Stimulated activated CD8-positive, alpha-beta memory T cell treated with anti-CD3 and anti-CD28 coated beads, Interleukin-4, amount 100 ng/mL, for 48 hours (primary cell): ENCODE measurements around the gene TMOD4.

Experiments used
- DNase-seq: peaks from one replicate; pipeline ENCODE4 v3.0.0-alpha.2; 2020

Gene TMOD4

DNA sequence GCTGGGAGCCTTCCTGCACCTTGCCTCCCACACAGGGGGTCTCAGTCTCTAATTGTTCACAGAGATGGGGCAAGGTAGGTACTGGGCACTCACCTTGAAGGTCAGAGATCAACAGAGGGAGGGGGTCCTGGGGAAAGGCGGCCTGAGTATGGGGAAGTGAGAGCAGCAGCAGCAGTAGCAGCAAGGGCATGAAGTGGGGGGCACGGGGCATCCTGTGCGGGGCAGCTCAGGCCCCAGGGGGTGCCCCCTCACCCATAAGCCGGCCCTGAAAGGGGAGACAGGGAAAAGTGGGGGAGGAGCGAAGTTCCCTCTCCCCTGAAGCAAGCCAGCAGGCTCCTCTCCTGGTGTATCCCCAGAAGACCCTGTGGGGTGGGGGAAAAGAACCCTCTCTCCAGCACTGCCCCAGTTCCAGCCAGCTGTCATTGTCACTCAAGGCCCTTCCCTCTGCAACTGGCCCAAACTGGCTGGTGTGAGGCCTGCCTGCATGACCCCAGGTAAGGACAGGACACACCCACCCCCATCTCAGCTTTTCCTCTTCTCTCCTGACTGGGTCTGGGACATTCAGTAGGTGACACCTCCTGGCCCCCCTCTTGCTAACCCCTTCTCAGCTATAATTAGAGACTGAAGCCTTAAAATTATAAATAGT is 33.2 kb downstream of the TMOD4 start:
- DNase-seq: no peak

DNA sequence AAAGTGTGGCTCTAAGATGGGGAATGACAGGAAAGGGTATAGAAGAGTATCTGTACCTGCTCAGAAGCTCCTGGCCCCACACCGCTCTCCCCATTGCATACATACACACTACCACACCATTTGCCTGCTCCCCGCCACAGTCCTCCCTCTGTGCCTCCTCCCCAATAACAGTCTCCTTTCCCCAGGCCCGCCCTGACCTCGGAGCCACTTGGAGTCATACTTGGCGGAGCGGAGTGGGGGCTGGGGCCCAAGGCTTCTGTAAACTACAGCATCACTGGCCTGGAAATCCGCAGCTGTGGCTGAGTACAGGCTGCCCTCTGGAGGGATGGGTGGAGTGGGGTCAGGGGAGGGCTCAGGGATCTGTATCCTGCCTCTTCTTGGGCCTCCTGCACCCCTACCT is 38.0 kb downstream of the TMOD4 start:
- DNase-seq: no peak

DNA sequence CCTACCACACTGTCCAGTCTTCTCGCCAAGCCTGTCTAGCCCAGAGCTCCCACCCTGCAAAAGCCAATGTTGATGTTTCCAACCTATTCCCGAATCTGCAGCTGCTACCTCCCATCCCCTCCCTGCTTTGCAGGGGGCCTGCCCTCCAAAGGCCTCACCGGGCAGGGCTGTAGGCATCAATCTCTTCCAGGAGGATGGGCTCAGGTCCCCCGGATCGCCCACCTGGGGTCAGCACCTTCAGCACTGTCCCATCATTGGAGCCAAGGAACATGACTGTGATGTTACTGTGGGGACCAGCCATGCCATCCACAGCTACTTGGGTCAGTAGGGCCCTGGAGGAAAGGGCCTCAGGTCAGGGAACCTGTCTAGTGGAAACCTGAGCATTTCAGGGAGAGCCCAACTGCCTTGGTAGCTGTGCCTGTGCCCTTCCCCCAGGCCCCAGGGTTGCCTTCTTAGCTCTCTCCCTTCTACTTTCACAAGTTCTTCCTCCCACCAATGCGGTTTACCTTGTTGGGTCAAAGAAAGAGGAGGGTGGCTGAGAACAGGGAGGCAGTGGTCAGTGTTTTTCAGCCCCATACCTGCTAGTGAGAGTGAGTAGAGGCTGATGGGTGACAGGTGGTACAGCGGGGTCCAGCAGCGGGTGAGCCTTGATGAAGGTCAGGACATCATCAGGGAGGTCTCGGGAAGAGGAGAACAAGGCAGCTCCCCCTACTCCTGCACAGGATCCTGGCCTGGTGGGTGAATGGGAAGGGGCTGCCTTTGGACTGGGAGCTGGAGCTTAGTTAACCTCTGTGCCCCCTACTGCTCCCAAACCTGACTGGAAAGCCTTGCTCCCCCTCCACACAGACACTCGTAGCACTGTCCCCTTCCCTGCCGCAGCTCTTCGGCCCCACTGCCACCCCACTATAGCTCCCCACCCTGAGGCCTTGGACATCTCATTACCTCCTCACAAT is 40.1 kb downstream of the TMOD4 start:
- DNase-seq: no peak

DNA sequence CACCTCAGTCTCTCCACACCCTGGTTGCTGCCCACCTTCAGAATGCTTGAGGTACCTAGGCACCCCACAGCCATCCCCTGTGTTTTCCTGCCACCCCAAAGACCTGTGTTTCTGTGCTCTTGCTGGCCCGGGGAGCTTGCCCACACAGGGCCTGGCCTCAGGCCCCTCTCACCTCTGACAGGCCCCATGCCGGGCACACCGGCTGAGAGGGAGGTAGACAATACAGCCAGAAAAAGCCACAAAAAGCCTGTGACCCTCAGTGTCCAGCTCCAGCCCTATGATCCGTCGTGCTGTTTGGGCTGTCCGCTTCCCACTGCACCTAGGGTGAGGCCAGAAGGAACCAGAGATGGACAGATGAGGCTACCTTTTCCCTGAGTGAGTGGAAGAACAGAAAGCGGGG is 40.8 kb downstream of the TMOD4 start:
- no peak for DNase-seq

DNA sequence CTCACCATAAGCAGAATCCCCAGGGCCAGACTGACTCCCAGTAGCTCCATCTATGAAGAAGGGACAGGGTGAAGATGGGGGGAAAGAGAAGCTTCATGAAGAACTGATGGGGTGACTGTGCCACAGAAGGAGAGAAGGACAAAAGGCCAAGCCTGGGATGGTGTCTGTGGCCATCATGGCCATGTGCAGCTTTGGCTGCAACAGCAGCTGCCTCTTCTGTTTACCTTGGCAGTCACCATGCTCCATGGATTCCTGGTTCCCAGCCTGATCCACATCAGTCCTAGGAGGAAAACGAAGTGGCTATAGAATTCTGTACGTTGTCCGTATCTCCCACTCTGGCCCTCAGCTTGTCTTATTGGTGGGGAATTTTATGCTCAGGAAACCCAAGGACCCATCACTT is 41.4 kb downstream of the TMOD4 start:
- no peak for DNase-seq

DNA sequence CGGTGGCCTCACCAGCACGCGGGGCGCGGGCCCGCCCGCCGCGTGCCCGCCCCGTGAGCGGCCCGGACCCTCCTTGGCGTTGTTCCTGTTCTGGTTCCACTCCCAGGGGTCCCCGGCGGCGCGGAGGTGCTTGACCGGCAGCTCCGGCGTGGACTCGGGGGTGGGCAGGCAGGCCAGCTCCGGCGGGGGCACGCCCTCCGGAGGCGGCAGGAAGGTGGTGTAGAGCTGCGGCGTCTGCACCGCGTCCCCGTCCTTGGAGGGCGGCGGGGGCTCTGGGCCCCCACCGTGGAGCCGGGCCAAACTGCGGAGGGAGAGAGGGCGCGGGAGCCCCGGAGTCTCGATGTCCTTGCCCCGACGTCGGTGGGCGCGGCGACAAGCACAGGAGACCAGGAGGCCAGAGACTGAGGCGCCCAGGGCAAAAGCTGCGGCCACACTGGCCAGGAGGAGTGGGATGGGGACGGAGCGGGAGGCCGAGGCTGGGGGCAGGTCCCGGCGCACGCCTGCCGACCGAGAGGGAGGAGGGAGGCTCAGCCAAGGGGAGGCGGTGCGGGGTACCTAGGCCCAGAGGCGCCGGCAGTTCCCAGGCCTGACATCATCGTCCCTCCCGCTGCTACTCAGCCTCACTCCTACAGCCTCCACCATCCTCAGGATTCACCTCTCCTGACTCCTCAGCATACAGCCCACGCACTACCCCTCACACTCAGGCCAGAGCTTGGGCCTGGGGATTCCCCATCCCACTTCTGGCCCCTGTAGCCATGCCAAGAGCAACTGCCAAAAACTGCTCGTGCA is 42.6 kb downstream of the TMOD4 start:
- no peak for DNase-seq

DNA sequence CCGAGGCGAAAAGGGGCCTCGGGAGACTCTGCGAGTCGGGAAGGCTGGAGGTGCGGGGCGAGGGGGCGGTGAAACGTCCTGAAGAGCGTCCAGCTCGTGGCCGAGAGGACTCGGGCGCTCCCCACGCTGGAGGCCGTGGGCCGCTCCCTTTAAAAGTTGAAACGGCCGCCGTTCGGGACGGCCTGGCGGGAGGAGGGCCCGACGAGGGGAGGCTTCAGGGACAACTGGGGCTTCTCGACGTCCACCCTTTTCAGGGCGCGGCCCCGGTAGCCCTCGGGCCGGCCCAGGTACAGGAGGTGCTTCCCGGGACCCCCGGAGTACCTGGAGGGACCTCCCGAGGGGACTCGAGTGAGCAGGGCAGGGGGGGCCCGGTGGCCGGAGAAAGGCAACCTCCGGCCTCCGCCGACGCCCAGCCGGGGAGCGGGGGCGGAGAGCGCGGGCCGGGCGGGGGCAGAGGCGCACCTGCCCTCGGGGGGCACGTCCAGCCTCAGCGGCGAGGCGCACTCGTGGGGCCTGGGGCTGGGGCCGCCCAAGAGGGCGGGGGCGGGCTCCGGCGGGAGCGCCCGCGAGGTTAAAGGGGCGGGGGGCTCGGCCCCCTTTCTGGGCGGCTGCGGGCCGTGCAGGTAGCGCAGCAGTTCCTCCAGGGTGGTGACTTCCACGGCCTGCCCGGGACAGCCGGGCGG is 43.3 kb downstream of the TMOD4 start:
- no peak for DNase-seq

DNA sequence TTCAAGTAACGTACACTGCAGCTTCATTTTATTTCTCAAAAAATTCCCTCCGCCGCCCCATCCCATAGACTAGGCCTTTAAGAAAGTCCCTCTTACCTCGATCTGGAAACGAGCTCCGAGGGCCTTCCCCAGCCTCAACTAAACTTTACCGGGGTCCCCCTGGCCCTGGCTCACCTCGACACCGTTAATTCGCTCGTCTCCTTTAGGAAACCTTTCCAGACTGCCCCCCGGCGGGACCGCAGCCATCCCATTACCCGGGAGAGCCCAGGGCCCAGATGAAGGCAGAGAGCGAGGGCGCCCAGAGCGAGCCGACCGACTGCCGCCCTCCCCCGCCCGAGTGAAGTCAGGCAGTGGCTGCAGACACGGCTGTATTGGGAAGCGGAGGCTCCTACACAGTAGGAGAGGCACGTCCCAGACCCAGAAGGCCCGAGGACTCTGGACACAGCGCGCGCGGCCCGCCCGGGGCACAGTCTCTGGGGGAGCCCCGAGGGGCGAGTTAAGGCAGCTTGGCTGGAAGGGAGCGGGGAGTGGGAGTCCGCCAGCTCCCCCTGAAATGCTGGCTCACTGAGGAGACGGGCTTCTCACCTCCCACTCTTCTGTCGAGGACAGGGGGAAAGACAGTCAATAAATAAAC is 44.0 kb downstream of the TMOD4 start:
- no peak for DNase-seq

DNA sequence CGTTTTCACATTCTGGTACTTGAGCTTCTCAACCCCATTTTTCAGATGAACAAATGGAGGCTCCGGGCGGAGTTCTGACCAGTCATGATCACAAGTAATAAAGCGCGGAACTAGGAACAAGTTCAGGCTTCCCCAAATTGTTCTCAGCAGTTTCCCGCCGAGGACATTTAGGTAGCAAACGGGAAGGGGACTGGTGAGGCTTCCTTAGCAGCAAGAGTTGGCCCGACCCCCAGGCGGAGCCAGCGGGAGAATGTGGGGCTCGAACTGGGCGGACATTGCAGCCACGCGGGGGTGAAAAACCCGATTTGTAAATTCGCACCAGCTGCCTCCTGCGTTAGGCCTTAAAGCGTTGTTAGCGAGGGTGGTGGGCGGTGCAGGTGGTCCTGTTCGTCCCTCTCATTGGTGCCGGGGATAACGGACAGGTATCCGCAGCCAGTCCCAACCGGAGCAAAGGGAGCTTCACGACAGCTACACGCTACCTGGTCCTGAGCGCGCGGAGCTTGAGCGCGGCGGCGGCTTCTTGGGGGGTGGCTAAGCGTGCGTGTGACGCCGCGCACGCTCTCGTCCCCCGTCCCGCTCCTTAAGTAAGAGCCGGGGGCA is 44.7 kb downstream of the TMOD4 start:
- peak; percentile 88 for DNase-seq

DNA sequence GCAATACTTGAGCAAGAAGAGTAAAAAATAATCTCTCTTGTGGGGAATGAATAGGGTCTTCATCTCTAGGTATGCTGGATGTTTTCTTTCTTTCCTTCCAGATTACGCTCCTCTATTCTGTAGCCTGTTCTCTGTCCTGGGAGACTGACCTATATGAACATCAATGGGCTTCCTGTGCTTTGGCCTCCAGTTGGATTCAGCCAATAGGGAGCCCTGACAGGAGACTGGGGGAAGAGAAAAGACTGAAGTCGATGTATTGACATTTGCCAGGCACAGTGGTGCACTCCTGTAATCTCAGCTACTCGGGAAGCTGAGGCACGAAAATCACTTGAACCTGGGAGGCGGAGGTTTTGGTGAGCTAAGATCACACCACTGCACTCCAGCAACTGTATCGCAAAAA is 47.0 kb downstream of the TMOD4 start:
- DNase-seq: no peak

DNA sequence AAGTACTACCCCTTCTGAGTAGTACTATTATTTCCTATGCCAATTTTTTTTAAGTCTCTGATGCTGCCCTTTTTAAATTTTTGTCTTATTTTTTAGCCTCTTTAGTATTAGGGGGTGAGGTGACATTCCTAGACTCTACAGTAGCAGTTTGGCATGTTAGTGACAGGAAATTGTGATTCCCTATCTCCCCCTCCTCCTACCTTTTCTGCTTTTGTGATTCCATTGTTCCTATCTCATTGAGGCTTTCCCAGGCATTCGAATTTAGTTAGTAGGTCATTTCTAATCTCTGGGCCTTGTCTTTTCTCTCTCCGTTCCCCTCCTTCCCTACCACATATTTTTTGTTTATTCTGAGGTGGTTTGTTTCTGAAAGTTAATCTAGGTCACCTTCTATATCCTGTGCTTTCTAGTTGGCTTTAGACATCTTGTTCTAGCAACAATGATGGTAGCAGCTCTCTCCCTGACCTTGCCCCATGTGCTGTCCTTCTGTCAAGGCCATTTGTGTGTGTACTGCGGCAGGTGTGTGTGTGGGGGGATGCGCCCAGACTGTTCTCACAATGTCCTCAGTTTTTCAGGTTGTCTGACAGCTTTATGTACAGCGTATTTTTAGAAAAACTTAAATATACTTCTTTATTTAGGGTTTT is 50.9 kb downstream of the TMOD4 start:
- no peak for DNase-seq
